D721Med (cell line): ENCODE data around the gene ADCY6.

ENCODE experiments used
- DNase-seq: peaks from one replicate; pipeline ENCODE4 v3.0.0; 2011; ENCODE audit warnings: low spot score; ENCODE audit not compliant: insufficient read length
- FAIRE-seq: peaks from 2 replicates; lab custom pipeline; 2011; peaks lifted over from hg19 to GRCh38; lab: Jason Lieb, UNC
- TF ChIP-seq, protein P1 (sequence below): IDR thresholded peaks from 2 replicates; pipeline ENCODE4 v1.5.1; 2012; ENCODE audit warnings: mild to moderate bottlenecking, control low read depth; ENCODE audit not compliant: insufficient read depth; ENCODE audit errors: missing control alignments

Gene ADCY6

DNA sequence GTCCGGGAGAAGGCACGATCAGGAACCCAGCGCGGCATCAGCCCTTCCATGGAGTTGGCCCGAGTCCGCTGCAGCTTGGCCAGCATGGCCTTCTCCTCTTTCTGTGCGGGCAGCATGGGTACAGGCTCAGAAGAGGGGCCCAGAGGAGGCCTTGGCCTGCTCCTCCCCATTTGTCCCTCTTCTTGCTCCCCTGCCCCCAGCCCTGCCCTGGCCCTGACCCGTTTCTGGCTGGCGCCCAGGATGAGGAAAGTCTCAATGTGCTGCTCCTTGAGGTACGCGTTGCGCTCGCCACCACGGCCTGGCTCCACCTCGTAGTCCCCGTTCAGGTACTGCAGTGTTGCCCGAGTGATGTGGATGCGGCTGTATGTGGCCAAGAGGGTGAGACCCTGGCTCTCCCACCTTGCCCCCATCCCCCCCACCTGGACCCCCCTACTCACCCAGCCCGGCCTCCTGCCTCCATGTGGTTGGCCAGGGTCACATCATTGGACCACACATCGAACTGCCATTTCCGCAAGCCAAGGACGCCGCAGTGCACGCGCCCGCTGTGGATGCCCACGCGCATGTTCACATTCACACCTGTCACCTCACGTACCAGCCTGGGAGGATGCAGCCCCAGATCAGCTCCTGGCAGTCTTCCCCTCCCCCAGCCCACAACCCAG, 12.8 kb downstream of the ADCY6 start:
- DNase-seq, result no peak
- TF ChIP-seq, protein P1, sequence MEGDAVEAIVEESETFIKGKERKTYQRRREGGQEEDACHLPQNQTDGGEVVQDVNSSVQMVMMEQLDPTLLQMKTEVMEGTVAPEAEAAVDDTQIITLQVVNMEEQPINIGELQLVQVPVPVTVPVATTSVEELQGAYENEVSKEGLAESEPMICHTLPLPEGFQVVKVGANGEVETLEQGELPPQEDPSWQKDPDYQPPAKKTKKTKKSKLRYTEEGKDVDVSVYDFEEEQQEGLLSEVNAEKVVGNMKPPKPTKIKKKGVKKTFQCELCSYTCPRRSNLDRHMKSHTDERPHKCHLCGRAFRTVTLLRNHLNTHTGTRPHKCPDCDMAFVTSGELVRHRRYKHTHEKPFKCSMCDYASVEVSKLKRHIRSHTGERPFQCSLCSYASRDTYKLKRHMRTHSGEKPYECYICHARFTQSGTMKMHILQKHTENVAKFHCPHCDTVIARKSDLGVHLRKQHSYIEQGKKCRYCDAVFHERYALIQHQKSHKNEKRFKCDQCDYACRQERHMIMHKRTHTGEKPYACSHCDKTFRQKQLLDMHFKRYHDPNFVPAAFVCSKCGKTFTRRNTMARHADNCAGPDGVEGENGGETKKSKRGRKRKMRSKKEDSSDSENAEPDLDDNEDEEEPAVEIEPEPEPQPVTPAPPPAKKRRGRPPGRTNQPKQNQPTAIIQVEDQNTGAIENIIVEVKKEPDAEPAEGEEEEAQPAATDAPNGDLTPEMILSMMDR, result no peak
- no peak for FAIRE-seq

DNA sequence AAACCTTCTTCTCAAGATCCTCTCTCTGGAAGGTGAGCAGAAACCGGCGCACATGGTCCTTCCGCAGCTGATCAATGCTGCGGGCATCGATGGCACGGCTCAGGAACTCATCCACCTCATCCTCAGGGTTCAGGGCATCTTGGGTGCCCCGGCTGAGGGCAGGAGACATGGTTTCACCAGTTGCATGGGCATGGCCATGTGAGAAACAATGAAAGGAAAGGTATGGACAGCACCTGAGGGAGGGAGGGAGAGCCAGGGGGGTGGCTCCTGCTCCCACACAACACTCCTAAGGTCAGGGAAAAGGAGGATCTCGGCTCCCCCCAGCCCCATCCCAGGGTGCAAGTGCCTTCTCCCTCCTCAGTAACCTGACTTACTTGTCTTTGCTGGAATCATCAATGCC, 13.6 kb downstream of the ADCY6 start:
- TF ChIP-seq, protein P1, result no peak
- DNase-seq, result no peak
- FAIRE-seq, result no peak

DNA sequence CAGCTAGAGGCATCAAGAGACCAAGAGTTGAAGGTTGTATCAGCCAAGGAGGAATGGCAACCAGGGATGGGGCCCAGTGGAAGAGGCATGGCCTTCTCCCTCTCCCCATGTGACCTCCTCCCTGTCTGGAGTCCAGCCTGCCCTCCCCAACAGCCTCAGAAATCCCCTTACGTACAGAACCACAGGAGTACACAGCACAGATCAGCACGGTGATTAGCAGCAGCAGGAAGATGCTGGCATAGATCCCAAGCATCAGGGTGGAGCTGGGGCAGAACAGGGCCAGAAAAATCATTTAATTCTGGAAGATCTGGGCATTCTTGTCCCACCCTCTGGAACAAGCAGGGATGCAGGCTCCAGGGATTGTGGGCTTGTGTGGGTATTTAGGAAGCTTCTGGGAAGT, 14.4 kb downstream of the ADCY6 start:
- no peak for DNase-seq
- TF ChIP-seq, protein P1, result no peak
- no peak for FAIRE-seq

DNA sequence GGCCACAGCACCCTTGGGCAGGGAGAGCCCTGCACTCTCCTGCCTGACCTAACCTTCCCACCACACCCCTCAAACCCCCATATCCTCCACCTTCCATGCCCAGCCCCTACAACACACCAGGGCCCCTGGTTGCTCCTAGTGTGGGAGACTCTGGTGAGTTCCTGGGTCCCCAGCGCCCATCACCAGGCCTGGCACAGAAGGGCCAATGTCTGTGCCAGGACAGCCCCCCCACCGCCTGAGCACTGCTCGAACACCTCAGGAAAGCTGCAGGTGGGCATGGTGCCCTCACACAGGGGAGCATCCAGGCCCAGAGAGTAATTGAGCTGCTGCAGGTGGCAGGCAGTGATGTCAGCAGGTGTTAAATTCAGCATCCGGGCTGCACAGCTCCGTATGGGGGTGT, 15.2 kb downstream of the ADCY6 start:
- DNase-seq, result no peak
- TF ChIP-seq, protein P1, result no peak
- FAIRE-seq, result no peak

DNA sequence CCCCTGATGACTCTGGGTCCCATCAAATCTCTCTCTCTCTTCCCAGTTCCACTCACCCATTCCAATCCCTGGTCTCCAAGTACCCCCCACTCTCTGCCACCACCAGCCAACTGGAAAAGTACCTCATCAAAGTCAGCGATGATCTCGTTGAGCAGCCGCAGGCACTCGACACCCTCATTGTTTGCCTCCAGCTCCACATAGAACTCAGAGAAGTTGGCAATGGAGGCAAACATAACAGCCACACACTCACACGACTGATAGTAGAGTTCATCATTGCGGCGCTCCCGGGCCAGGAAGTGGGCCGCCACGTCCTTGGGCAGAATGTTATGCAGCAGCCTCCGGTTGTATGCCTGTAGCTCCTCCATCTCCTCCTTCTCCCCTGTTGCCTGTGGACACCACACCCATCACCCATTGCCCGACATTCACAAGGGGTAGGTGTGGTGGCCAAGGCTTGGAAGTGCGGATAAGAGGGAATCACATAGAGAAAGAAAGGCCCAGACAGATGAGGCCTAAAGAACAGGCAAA, 17.2 kb downstream of the ADCY6 start:
- DNase-seq (no peak), FAIRE-seq (no peak)
- TF ChIP-seq, protein P1, result no peak

DNA sequence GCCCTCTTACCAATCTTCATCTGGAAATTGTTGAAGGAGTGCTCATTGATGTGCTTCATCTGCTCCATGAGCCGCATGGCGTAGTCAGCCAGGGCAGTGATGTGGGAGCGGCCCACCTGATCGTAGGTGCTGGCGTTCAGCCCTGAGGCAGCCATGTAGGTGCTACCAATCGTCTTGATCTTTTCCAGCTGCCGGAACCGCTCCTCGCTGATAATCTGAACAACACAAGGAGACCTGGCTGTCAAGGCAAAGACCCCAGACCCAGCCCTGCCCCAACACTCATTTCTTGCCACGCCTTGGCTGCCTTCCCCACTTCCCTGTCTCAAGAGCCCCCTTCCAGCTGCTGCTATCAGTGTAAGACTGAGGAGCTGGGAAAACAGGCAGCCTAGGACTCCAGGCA, 18.1 kb downstream of the ADCY6 start:
- DNase-seq, result no peak
- FAIRE-seq, result no peak
- TF ChIP-seq, protein P1, result no peak

DNA sequence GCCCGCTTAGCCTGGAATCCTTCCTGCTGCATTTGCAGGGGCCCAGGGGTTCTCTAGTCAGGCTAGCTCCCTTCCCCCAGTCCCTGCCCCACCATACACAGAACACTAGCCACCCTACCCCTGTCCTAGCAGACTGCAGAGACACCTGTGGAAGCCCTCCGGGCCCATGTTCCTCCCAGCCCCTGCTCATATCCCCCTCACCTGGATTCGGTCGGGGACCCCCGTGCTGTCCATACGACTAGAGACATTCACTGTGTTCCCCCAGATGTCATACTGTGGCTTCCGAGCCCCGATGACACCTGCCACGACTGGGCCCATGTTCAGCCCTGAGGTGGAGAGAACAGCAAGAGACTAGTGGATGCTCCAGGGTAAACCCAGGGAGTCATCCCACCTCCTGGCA, 20.2 kb downstream of the ADCY6 start:
- TF ChIP-seq, protein P1, result no peak
- DNase-seq (no peak), FAIRE-seq (no peak)
